Left lung (tissue), 10 donors: ENCODE results near the gene AHCYL2. TPM values are rescaled to one million over a fixed set of nuclear protein-coding genes. Genes with fewer than 3 reads are reported as not detected.

ENCODE experiments used
- ATAC-seq: fragments of 200-7000 bp; cut with Tn5 transposase; one replicate; pipeline ENCODE4 v1.9.1; 2020; ENCODE audit warnings: moderate library complexity
- DNase-seq, 4 donors: peaks; one replicate each; pipeline ENCODE4 v3.0.0-alpha.2; 2013 to 2020
- H3K27ac ChIP-seq, 2 donors: fragments of 200-600 bp; sonication (generic) in 1 of 2; one replicate each; pipeline versions ENCODE4 v1.5.0 to v1.8.0; 2020 to 2021
- H3K27me3 ChIP-seq, 2 donors: fragments of 200-600 bp; sonication (generic) in 1 of 2; one replicate each; pipeline versions ENCODE4 v1.5.0 to v1.8.0; 2020 to 2021
- H3K36me3 ChIP-seq, 2 donors: fragments of 200-600 bp; sonication (generic) in 1 of 2; one replicate each; pipeline versions ENCODE4 v1.5.0 to v1.8.0; 2020 to 2021
- H3K4me1 ChIP-seq, 2 donors: fragments of 200-600 bp; one replicate each; pipeline ENCODE4 v1.8.0; 2021
- H3K4me3 ChIP-seq, 2 donors: fragments of 200-600 bp; sonication (generic) in 1 of 2; one replicate each; pipeline versions ENCODE4 v1.5.0 to v1.8.0; 2020 to 2021; ENCODE audit warnings: mild to moderate bottlenecking in 1 of 2
- H3K9me3 ChIP-seq, 2 donors: fragments of 200-600 bp; sonication (generic) in 1 of 2; one replicate each; pipeline versions ENCODE4 v1.5.0 to v1.8.0; 2020 to 2021
- intact Hi-C, 2 donors: fragments of 100-400 bp; cut with DNase I; formaldehyde crosslinking; loops; one replicate each; pipeline versions ENCODE4 v1.11.2 to v1.14.2; 2022
- polyA plus RNA-seq, 6 donors: library from polyadenylated mRNA; unstranded; fragments of 120-200 nt; gene quantifications; one replicate each; pipeline ENCODE4 v1.2.1, GENCODE V29; 2013; ENCODE audit not compliant: insufficient read length in 6 of 6
- total RNA-seq, 2 donors: library from RNA; stranded (reverse); fragmentation: NEBNext Ultra II Directional; extraction: Animal tissue kit (Norgen Biotek cat#: 25700); gene quantifications; one replicate each; pipeline ENCODE4 v1.2.1, GENCODE V29; 2021
- TF ChIP-seq, protein P1 (sequence below), 2 donors: fragments of 200-600 bp; sonication (generic) in 1 of 2; IDR thresholded peaks; one replicate each; pipeline versions ENCODE4 v1.5.0 to v1.8.0; 2021; ENCODE audit warnings: antibody characterized with exemption in 2 of 2
- donor health status: DM: no; HTN: yes; CAD: no.
- donor health status: DM: no; HTN: no; CAD: no.

AHCYL2 gene
- total and polyA plus RNA-seq, 8 donors, result 16.2 to 219 (median 21.3) TPM

DNA sequence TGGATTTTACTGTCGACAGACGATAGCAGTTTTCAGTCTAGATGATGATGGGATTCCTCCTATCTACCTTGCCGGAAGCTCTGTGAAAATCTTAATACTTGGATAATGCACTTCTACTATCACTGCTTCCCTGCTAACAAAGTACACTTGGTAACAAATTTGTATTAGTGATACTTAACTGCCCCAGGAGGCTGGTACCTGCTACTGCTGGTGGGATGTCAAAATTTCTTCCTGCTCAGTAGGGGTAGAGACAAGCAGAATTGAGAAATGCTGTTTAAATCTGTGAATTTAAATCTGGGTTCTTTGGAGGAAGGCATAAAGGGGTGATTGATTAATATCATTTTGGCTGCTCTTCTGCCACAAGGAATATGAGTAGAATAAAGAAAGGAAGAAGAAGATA lies 109.6 kb downstream of the AHCYL2 start:
- DNase-seq (no peak), ATAC-seq (no peak)
- H3K27me3 ChIP-seq, result no peaks in the 10 kb centered on the region
- H3K4me3 ChIP-seq, result no peak overlapping the region
- peaks cover 0 to 4% of the 10 kb centered on the region in 2 donors for H3K4me1 ChIP-seq
- no peaks in the 10 kb centered on the region for H3K36me3 ChIP-seq
- intact Hi-C loops, result no loop called here
- H3K27ac ChIP-seq, result no peak overlapping the region
- TF ChIP-seq, protein P1, sequence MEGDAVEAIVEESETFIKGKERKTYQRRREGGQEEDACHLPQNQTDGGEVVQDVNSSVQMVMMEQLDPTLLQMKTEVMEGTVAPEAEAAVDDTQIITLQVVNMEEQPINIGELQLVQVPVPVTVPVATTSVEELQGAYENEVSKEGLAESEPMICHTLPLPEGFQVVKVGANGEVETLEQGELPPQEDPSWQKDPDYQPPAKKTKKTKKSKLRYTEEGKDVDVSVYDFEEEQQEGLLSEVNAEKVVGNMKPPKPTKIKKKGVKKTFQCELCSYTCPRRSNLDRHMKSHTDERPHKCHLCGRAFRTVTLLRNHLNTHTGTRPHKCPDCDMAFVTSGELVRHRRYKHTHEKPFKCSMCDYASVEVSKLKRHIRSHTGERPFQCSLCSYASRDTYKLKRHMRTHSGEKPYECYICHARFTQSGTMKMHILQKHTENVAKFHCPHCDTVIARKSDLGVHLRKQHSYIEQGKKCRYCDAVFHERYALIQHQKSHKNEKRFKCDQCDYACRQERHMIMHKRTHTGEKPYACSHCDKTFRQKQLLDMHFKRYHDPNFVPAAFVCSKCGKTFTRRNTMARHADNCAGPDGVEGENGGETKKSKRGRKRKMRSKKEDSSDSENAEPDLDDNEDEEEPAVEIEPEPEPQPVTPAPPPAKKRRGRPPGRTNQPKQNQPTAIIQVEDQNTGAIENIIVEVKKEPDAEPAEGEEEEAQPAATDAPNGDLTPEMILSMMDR (IDR thresholded peaks at IDR 0.05), result no peak
- no peaks in the 10 kb centered on the region for H3K9me3 ChIP-seq

DNA sequence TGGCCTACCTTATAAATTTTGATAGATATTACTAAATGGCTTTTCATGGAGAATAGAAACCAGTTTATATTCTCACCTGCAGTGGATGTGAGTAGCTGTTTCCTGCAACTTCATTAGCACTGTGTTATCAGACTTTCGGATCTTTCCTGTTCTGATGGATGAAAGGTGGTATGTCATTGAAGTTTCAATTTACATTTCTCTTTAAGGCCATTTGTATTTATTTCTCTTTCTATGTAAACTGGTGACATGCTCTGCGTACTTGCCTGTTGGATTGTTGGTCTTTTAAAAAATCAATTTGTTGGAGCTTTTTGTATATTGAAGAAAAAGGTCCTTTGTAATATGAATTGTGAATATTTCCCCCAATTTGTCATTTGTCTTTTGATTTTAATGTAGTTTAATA lies 113.6 kb downstream of the AHCYL2 start:
- no peaks in the 10 kb centered on the region for H3K9me3 ChIP-seq
- no peaks in the 10 kb centered on the region for H3K4me1 ChIP-seq
- H3K4me3 ChIP-seq, result no peak overlapping the region
- no peaks in the 10 kb centered on the region for H3K27me3 ChIP-seq
- DNase-seq (no peak), ATAC-seq (no peak)
- TF ChIP-seq, protein P1 (IDR thresholded peaks at IDR 0.05), result no peak
- no peak overlapping the region for H3K27ac ChIP-seq
- intact Hi-C loops, result no loop called here
- no peaks in the 10 kb centered on the region for H3K36me3 ChIP-seq

DNA sequence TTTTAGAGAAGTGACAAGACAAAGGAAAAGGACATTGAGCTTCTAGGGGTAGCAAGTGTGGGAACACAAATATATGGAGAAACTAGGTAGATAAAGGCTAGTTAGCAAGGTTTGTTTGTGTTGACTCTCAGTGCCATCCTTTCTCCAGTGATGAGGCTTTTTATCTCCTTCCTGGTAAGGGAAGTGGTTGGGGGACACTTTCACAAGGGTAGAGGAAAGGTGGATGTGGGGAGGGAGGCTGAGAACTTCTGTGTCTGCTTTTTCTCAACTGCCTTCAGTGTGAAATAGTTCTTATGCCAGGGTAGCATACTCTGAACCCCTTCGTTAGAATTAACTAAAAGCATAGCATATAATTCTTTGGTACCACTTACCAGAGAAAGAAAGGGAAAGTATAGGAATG lies 116.4 kb downstream of the AHCYL2 start:
- H3K27me3 ChIP-seq, result no peaks in the 10 kb centered on the region
- H3K36me3 ChIP-seq, result no peaks in the 10 kb centered on the region
- no peak overlapping the region for H3K4me3 ChIP-seq
- no peaks in the 10 kb centered on the region for H3K4me1 ChIP-seq
- intact Hi-C loops, result no loop called here
- TF ChIP-seq, protein P1 (IDR thresholded peaks at IDR 0.05), result no peak
- H3K9me3 ChIP-seq, result no peaks in the 10 kb centered on the region
- no peak overlapping the region for H3K27ac ChIP-seq
- no peak for ATAC-seq
- DNase-seq, result no peak

DNA sequence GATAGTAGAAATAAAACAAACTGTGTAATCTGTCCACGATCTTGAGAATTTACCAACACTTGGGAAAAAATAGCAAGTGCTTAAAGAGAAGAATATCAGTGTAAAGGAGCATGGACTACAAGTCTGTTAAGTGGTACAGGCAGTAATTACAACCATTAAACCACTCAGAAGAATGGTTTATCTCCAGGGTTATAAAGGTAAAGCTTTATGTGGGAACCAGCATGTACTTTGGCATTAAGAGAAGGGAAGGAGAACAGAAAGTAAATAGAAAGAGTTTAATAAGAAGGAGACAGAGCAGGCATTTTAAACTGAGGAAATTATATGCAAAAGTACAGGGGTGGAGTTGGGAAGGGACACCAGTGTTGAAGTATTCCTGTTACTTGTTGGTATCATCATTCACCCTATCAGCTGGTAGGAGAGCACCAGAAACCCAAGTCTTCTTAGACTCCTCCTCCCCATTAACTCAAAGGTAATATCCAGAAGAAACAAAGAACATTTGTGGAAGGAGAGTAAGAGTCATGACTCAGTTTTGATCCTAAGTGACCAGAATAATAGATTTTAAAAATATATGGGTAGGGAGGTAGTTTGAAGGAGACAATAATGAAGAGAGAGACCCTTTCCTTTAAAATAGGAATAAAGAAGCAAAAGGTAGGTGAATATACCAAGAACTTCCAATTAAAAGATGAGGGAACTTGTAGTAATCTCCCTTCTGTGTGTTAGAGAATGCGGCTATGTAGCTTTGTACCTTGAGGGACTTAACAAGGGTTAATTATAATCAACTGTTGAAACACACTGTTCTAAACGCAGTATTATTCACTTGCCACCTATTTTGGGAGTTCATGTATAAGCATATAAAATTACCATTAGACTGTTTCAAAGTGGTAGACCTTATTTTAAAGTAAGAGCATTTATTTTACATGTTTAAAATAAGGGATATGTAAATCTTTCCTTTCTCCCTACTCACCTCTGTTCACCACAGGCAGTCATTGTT lies 117.3 kb downstream of the AHCYL2 start:
- Histone ChIP-seq H3K36me3 (no peaks in the 10 kb centered on the region), H3K27me3 (no peaks in the 10 kb centered on the region), H3K4me3 (no peak overlapping the region), H3K9me3 (no peaks in the 10 kb centered on the region), H3K4me1 (no peaks in the 10 kb centered on the region), H3K27ac (no peak overlapping the region)
- TF ChIP-seq, protein P1 (IDR thresholded peaks at IDR 0.05), result no peak
- ATAC-seq (no peak), DNase-seq (no peak)
- intact Hi-C loops, result no loop called here

DNA sequence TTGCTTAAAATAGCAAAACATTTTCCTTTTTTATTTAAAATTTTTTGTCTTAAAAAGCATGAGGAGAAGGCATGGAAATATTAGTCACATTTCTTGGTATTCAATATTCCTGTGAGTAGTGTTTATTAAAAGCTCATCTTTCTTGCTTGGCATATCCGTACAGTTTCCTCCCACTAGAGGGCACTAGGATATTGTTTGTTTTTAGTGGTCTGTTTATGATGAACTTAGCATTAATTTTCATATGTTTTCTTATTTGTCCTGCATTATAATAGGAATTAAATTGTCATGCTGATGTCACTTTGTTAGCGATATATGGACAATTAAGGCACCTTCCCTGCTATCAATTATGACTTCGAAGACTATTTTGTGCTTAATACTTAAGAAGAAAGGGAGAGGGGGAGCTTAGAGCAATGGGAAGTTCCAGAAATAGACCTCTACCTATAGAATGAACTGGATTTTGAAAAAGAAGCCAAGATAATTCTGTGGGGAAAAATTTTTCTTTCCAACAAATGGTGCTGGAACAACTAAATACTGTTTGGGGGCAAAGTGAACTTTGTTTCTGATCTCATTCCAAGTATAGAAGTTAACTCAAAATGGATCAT lies 118.4 kb downstream of the AHCYL2 start:
- peak in 2 of 4 donors; percentile 25 to 50 for DNase-seq
- ATAC-seq, result peak; percentile 82
- Histone ChIP-seq H3K36me3 (no peaks in the 10 kb centered on the region), H3K4me1 (no peaks in the 10 kb centered on the region), H3K4me3 (no peak overlapping the region), H3K9me3 (no peaks in the 10 kb centered on the region), H3K27me3 (no peaks in the 10 kb centered on the region), H3K27ac (no peak overlapping the region)
- intact Hi-C loops, result no loop called here
- TF ChIP-seq, protein P1 (IDR thresholded peaks at IDR 0.05), result peak; percentile 63 to 64
